ENCODE results near the gene SMO. TPM values are rescaled to one million over a fixed set of nuclear protein-coding genes. Genes with fewer than 3 reads are reported as not detected.

Gene SMO
- total RNA-seq, 2 experiments from 2014 or later: not detected

DNA sequence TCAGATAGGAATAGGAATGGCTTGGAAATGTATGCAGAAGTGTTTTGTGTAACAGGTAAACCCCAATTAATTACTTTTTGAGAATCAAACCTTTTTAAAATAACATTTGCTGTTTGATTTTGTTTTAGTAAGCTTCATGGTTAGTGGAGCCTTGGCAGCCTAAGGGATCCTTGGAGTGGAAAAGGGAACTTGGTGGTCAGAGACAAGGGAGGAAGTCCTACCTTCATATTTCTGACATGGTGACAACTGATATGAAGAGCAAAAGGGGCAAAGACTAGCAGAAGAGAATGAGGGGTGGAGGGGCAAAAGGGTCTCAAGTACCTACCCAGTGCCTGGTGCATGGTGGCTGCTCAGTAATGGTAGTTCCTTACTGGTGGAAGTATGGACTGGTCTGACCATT lies 68.7 kb downstream of the SMO start:
- Mint-ChIP-seq H3K27me3 (no peaks in the 10 kb centered on the region), H3K4me3 (no peak overlapping the region), H3K36me3 (ENCODE audit: low read depth) (no peaks in the 10 kb centered on the region), H3K9me3 (no peaks in the 10 kb centered on the region), H3K4me1 (ENCODE audit: low read depth) (peaks cover 50% of the 10 kb centered on the region), H3K27ac (no peak overlapping the region)
- Histone ChIP-seq H3K9me3 (ENCODE audit: control insufficient read depth in 1 of 2, insufficient read depth in 1 of 2, low read length in 2 of 2) (no peaks in the 10 kb centered on the region), H3K27ac (ENCODE audit: low read depth in 1 of 2, low read length in 2 of 2) (no peak overlapping the region), H3K36me3 (ENCODE audit: insufficient read depth, low read length) (no peaks in the 10 kb centered on the region), H3K4me1 (ENCODE audit: insufficient read depth, low read length) (peaks cover 7% of the 10 kb centered on the region), H3K4me3 (ENCODE audit: low read length) (no peak overlapping the region), H3K27me3 (ENCODE audit: control insufficient read depth in 1 of 2, insufficient read depth in 2 of 2, low read length in 2 of 2) (no peaks in the 10 kb centered on the region)
- DNase-seq (no peak), ATAC-seq (ENCODE audit: poor library complexity) (no peak)
- POLR2A ChIA-PET: interaction anchor here (0.7 kb wide), 1 partner anchor 32 kb away, joined by 3 read pairs; the partner anchor contains the start of gene AHCYL2
- CTCF ChIA-PET: no interaction called here
- no peak for TF ChIP-seq CTCF (IDR thresholded peaks at IDR 0.05)
- intact Hi-C loops (cut with DNase I, micrococcal nuclease): no loop called here

- H3K27ac ChIP-seq (ENCODE audit: low read depth in 1 of 2, low read length in 2 of 2): no peak overlapping the region
- intact Hi-C loops (cut with DNase I, micrococcal nuclease): loop anchor here in 1 of 2 experiments (2.0 kb wide), 1 partner anchor 18 kb away; no protein-coding TSS in a partner anchor
- H3K9me3 Mint-ChIP-seq: no peaks in the 10 kb centered on the region
- no peaks in the 10 kb centered on the region for H3K9me3 ChIP-seq (ENCODE audit: control insufficient read depth in 1 of 2, insufficient read depth in 1 of 2, low read length in 2 of 2)
- peaks cover 61% of the 10 kb centered on the region for H3K4me1 Mint-ChIP-seq (ENCODE audit: low read depth)
- peak in 2 of 14 experiments; percentile 12 to 23 for DNase-seq
- H3K27ac Mint-ChIP-seq: peak overlapping the region; percentile 44
- H3K27me3 Mint-ChIP-seq: no peaks in the 10 kb centered on the region
- peaks cover 14% of the 10 kb centered on the region for H3K4me1 ChIP-seq (ENCODE audit: insufficient read depth, low read length)
- H3K36me3 ChIP-seq (ENCODE audit: insufficient read depth, low read length): no peaks in the 10 kb centered on the region
- ATAC-seq (ENCODE audit: poor library complexity): peak; percentile 52
- H3K4me3 ChIP-seq (ENCODE audit: low read length): peak overlapping the region; percentile 11
- H3K27me3 ChIP-seq (ENCODE audit: control insufficient read depth in 1 of 2, insufficient read depth in 2 of 2, low read length in 2 of 2): no peaks in the 10 kb centered on the region
- H3K36me3 Mint-ChIP-seq (ENCODE audit: low read depth): no peaks in the 10 kb centered on the region
- POLR2A ChIA-PET: interaction anchor here (1.4 kb wide), 1 partner anchor 34 kb away, joined by 4 read pairs; the partner anchor contains the start of gene AHCYL2
- TF ChIP-seq CTCF (IDR thresholded peaks at IDR 0.05): no peak
- CTCF ChIA-PET: no interaction called here
- H3K4me3 Mint-ChIP-seq: peak overlapping the region; percentile 72
Observed at GRCh38 chr7:129258649-129259389, 70.4 kb downstream of the SMO start.

GRCh38 chr7:129262324-129262723 lies 73.9 kb downstream of the SMO start:
- CTCF ChIA-PET: interaction anchor here (1.1 to 2.1 kb wide), 2 partner anchors 9 to 44 kb away, joined by 3 to 9 read pairs; no protein-coding TSS in a partner anchor

More at GRCh38 chr7:129262324-129262723, 73.9 kb downstream of the SMO start:
- Mint-ChIP-seq H3K36me3 (ENCODE audit: low read depth) (no peaks in the 10 kb centered on the region), H3K27ac (no peak overlapping the region), H3K9me3 (no peaks in the 10 kb centered on the region), H3K4me1 (ENCODE audit: low read depth) (peaks cover 49% of the 10 kb centered on the region), H3K4me3 (no peak overlapping the region), H3K27me3 (no peaks in the 10 kb centered on the region)
- intact Hi-C loops (cut with DNase I, micrococcal nuclease): no loop called here
- no peak overlapping the region for H3K27ac ChIP-seq (ENCODE audit: low read depth in 1 of 2, low read length in 2 of 2)
- H3K27me3 ChIP-seq (ENCODE audit: control insufficient read depth in 1 of 2, insufficient read depth in 2 of 2, low read length in 2 of 2): no peaks in the 10 kb centered on the region
- H3K4me1 ChIP-seq (ENCODE audit: insufficient read depth, low read length): peaks cover 14% of the 10 kb centered on the region
- H3K9me3 ChIP-seq (ENCODE audit: control insufficient read depth in 1 of 2, insufficient read depth in 1 of 2, low read length in 2 of 2): no peaks in the 10 kb centered on the region
- ATAC-seq (ENCODE audit: poor library complexity) (no peak), DNase-seq (peak in 3 of 14 experiments; percentile 8 to 47 (median 22))
- TF ChIP-seq CTCF (IDR thresholded peaks at IDR 0.05): no peak
- no peaks in the 10 kb centered on the region for H3K36me3 ChIP-seq (ENCODE audit: insufficient read depth, low read length)
- H3K4me3 ChIP-seq (ENCODE audit: low read length): no peak overlapping the region
- POLR2A ChIA-PET: no interaction called here

Other genes starting within 250 kb of the SMO start
- 10 to 100 TPM; 17.1 to 18.7 TPM for gene TNPO3, start 133.5 kb upstream of the SMO start, total RNA-seq
- gene TSPAN33, start 43.9 kb upstream of the SMO start, total RNA-seq: 1 to 10 TPM; 3.6 to 4.1 TPM
- gene AHCYL2, start 36.4 kb downstream of the SMO start, total RNA-seq: 1 to 10 TPM; 5.8 to 6.0 TPM
- gene STRIP2, start 245.8 kb downstream of the SMO start, total RNA-seq: under 1 TPM; 0.11 to 0.14 TPM